HTERT RPE-1 (cell line): ENCODE measurements around the gene EIF3CL.
"Not testable (repeated sequence)": the region's sequence is repeated elsewhere in the genome, so short reads cannot be mapped to it uniquely, and the experiment has no call there.

Experiments
- in situ Hi-C: fragments of 300-500 bp; cut with MboI; formaldehyde crosslinking; loops from 4 replicates; pipeline ENCODE4 v1.14.3; 2020; ENCODE audit warnings: low sequenced_read_pairs

EIF3CL gene

DNA sequence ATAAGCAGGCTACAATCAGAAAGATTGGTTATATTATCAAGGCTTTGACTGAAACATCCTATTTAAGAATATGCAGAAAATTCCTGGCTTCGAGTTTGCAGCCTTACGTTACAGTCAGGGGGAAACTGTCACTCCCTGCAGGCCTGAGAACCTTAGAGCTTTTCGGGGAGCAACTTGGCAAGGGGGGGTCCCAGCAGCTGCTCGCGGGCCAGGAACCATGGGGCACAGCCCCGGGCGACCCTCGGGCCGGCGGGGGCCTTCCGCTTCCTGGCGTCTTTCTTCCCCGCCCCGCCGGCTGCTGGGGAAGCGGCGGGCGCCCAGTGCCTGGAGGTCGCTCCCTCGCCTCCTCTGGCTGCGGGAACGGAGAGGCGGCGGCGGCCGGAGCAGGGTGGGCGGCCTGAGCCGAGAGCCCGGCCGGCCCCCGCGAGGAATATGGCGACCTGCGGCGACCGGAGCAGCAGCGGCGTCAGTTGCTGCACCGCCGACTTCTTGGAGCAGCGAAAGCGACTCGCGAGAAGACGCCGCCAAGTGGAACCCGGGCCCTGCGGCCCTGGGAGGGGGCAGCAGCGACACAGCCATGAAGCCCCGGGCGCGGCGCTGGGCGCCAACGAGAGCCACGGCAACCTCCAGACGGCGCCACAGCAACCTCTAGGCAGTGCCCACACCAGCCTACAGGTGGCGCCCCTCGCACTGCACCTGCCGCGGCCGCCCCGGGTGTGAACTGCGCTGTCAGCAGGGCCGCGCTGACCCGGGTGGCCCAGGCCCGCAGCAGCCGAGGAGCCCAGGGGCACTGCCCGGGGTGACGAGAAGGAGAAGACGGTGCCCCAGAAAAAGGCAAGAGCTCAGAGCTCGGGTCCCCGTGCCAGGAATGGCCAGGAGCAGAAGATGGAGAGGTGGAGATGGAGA lies 39.1 kb downstream of the EIF3CL start:
- in situ Hi-C loops = not testable (repeated sequence)

- in situ Hi-C loops = not testable (repeated sequence)
These were observed 40.2 kb downstream of the EIF3CL start, which contains the start of gene NPIPB6 for GRCh38 chr16:28363408-28363807. Gene NPIPB6, minus strand, starts transcription at chr16:28363508. Its CDS starts 686 bp downstream, at chr16:28362822.

GRCh38 chr16:28362600-28362999 lies 41.0 kb downstream of the EIF3CL start:
- in situ Hi-C loops = not testable (repeated sequence)

DNA sequence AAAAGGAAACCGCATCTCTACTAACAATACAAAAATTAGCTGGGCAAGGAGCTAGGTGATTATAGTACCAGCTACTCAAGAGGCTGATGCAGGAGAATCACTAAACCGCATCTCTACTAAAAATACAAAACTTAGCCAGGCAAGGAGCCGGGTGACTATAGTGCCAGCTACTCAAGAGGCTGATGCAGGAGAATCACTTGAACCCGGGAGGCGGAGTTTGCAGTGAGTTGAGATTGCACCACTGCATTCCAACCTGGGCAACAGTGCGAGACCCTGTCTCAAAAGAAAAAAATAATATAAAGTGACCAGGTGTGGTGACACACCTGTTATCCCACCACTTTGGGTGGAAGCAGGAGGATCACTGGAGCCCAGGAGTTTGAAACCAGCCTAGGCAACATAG lies 65.4 kb downstream of the EIF3CL start:
- in situ Hi-C loops = not testable (repeated sequence)

- in situ Hi-C loops = not testable (repeated sequence)
These were observed 66.5 kb downstream of the EIF3CL start for GRCh38 chr16:28336940-28337710.

DNA sequence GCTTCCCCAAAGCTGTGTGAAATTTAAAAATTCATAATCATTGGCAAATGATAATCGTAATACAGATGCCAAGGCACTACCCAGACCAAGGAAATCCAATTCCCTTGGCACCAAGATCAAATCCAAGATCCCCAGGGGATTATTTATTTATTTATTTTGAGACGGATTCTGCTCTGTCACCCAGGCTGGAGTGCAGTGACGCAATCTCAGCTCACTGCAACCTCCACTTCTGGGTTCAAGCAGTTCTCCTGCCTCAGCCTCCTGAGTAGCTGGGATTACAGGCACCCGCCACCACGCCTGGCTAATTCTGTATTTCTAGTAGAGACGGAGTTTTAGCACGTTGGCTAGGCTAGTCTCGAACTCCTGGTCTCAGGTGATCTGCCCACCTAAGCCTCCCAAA lies 68.0 kb downstream of the EIF3CL start:
- in situ Hi-C loops = not testable (repeated sequence)

DNA sequence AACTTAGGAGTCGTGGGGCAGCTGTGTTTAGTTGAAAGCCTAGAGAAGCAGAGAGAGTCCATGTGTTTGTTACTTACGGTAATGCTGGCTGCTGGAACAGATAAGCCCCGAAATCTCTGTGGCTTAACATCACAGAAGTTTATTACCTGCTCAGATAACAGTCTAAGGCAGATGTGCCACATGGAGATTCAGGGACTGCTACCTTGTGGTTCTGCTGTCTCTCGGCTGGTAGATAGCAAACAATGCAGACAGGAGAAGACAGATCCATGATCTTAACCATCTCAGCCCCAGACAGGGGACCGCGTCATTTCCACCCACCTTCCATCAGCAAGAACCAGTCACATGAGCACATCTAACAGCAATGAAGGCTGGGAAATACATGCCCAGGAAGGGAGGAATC lies 71.0 kb downstream of the EIF3CL start:
- in situ Hi-C loops = not testable (repeated sequence)

GRCh38 chr16:28330981-28331380 lies 72.7 kb downstream of the EIF3CL start:
- in situ Hi-C loops = not testable (repeated sequence)

DNA sequence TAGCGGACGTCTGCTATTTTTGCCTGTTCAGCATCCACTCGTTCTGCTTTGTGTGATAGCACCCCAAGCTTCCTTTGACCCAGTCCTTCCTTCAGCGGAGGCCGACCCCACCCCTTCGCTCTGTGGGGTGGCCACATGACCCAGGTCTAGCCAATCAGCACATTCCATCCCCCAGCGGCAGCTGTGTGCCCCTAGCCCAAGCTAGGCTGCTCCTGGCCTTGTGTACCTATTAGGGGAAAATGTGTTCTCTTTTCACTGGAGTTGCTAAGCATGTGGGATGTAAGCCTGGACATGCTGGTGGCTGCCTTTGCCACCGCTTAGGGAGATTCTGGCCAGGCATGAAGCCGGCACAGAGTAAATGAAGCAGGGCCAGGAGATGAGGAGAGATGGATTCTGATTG lies 73.4 kb downstream of the EIF3CL start:
- in situ Hi-C loops = not testable (repeated sequence)
